Measurements from ENCODE around the gene UBE2O. TPM values are rescaled to one million over a fixed set of nuclear protein-coding genes. Genes with fewer than 3 reads are reported as not detected.

Gene UBE2O
- total RNA-seq, 6 experiments from 2014 or later, result 24.3 to 26.0 (median 24.5) TPM

GRCh38 chr17:76341301-76341700 lies 111.7 kb downstream of the UBE2O start:
- DNase-seq, result no peak
- TF ChIP-seq CTCF (IDR thresholded peaks at IDR 0.05), result no peak
- no peak overlapping the region for H3K27ac Mint-ChIP-seq
- H3K36me3 Mint-ChIP-seq (ENCODE audit: low read depth), result peaks cover 23% of the 10 kb centered on the region
- no peaks in the 10 kb centered on the region for H3K9me3 Mint-ChIP-seq
- no peaks in the 10 kb centered on the region for H3K27me3 Mint-ChIP-seq (ENCODE audit: insufficient read depth)
- H3K4me3 Mint-ChIP-seq, result no peak overlapping the region
- H3K4me1 Mint-ChIP-seq (ENCODE audit: low read depth), result peaks cover 12% of the 10 kb centered on the region

Other genes starting within 250 kb of the UBE2O start
- under 1 TPM in 3 of 6 experiments, not detected in 3; 0.11 to 0.19 (median 0.18) TPM for gene RNF157, start 212.7 kb downstream of the UBE2O start, total RNA-seq (2021; fragmentation: NEBNext Ultra II Directional; extraction: Animal tissue kit (Norgen Biotek cat#: 25700))
- 10 to 100 TPM; 24.5 to 35.7 (median 30.5) TPM for gene UBALD2, start 187.8 kb downstream of the UBE2O start, total RNA-seq (2021; fragmentation: NEBNext Ultra II Directional; extraction: Animal tissue kit (Norgen Biotek cat#: 25700))
- gene QRICH2, start 144.9 kb downstream of the UBE2O start, total RNA-seq (2021; fragmentation: NEBNext Ultra II Directional; extraction: Animal tissue kit (Norgen Biotek cat#: 25700)), result 1 to 10 TPM; 1.2 to 2.3 (median 1.4) TPM
- 10 to 100 TPM; 32.6 to 37.4 (median 35.1) TPM for gene PRPSAP1, start 99.2 kb downstream of the UBE2O start, total RNA-seq (2021; fragmentation: NEBNext Ultra II Directional; extraction: Animal tissue kit (Norgen Biotek cat#: 25700))
- 10 to 100 TPM; 53.9 to 68.1 (median 55.7) TPM for gene SPHK1, start 68.5 kb downstream of the UBE2O start, total RNA-seq (2021; fragmentation: NEBNext Ultra II Directional; extraction: Animal tissue kit (Norgen Biotek cat#: 25700))
- under 1 TPM in 1 of 6 experiments, not detected in 5; 0.21 TPM for gene AANAT, start 14.5 kb upstream of the UBE2O start, total RNA-seq (2021; fragmentation: NEBNext Ultra II Directional; extraction: Animal tissue kit (Norgen Biotek cat#: 25700))
- 10 to 100 TPM in 2 of 6 experiments, 1 to 10 TPM in 4; 7.1 to 13.1 (median 9.4) TPM for gene RHBDF2, start 48.3 kb upstream of the UBE2O start, total RNA-seq (2021; fragmentation: NEBNext Ultra II Directional; extraction: Animal tissue kit (Norgen Biotek cat#: 25700))
- gene CYGB, start 84.6 kb upstream of the UBE2O start, total RNA-seq (2021; fragmentation: NEBNext Ultra II Directional; extraction: Animal tissue kit (Norgen Biotek cat#: 25700)), result under 1 TPM; 0.26 to 0.66 (median 0.33) TPM
- not detected for gene PRCD, start 86.9 kb upstream of the UBE2O start, total RNA-seq (2021; fragmentation: NEBNext Ultra II Directional; extraction: Animal tissue kit (Norgen Biotek cat#: 25700))
- gene ST6GALNAC2, start 132.7 kb upstream of the UBE2O start, total RNA-seq (2021; fragmentation: NEBNext Ultra II Directional; extraction: Animal tissue kit (Norgen Biotek cat#: 25700)), result under 1 TPM in 5 of 6 experiments, not detected in 1; 0.20 to 0.71 (median 0.34) TPM
- not detected for gene ST6GALNAC1, start 190.6 kb upstream of the UBE2O start, total RNA-seq (2021; fragmentation: NEBNext Ultra II Directional; extraction: Animal tissue kit (Norgen Biotek cat#: 25700))